Fibroblast of skin of abdomen (primary cell): ENCODE results near the gene MCTP1.

Experiments used
- DNase-seq: peaks from one replicate; pipeline ENCODE4 v3.0.0-alpha.2; 2013

The MCTP1 gene

DNA sequence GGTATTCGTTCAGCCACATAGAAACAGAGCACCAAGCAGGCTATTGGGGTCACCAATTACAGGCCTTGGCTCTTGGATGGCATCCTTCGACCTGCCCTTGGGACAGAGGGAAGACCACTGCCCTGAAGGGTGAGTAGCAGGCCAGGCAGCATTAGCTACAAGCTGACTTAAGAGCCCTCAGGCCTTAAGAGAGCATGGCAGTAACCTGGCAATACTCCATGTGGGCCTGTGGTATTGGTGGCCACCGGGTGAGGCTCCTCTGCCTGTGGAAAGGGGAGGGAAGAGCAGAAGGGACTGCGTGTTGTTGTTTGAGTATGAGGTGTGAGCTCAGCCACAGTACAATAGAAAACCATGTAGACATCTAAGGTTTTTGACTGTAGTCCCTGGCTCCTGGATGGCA is 170.6 kb downstream of the MCTP1 start:
- DNase-seq: no peak

- DNase-seq: peak; percentile 47
Observed at GRCh38 chr5:95113489-95113888, 171.4 kb downstream of the MCTP1 start.

DNA sequence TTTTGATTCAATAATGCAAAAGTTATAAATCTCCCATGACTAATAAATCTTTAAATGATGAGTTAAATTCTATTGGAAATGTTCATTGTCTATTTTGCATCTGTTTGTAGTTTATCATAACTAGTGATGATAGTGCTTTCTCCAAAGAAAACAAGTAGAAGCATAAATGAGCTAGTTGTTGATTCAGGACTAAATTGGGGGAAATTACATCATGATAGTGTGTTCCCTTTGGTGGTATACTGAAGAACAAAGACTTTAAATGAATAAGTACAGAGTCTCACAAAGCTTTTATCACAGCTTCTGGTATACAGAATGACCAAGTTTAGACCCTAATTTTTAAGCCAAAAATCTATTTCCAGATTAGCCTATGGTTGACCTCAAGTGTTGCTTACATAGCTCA is 173.8 kb downstream of the MCTP1 start:
- no peak for DNase-seq

DNA sequence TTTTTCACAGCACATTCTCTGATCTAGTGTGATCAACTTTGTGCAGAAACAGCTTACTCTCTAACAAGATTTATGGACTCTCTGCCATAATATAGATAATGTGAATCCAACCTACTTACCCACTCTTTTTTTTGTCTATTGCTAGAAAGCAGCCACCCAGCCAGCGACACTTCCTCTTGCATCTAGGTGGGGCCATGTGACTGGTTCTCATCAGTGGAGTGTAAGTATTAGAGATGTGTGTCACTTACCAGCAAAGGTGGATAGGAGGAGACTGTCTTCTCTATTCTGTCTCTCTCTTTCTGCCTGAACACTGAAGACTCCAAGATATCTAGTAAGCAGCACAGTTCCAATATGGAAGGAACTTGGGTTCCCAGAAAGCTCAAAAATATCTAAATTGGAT is 174.8 kb downstream of the MCTP1 start:
- DNase-seq: no peak

GRCh38 chr5:95107138-95107537 is 177.8 kb downstream of the MCTP1 start:
- DNase-seq: no peak

- DNase-seq: no peak
Observed at GRCh38 chr5:95105638-95106037, 179.3 kb downstream of the MCTP1 start.

DNA sequence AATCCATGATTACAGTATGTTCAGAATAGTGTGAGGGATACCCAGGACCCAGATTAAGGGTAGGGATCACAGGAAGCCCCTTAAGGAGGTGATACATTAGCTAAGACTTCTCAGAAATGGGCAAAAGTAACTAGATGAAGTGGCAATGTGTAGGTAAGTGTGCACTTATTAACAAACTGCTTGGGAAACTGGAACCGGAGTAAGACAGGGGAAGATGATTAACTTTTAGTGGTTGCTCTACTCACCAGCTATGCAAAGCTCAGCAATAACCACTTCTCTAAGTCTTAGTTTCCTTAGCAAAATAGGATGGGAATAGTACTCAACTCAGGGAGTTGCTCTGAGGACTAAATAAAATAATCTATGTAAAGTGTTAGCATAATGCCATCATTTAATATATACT is 182.2 kb downstream of the MCTP1 start:
- no peak for DNase-seq

DNA sequence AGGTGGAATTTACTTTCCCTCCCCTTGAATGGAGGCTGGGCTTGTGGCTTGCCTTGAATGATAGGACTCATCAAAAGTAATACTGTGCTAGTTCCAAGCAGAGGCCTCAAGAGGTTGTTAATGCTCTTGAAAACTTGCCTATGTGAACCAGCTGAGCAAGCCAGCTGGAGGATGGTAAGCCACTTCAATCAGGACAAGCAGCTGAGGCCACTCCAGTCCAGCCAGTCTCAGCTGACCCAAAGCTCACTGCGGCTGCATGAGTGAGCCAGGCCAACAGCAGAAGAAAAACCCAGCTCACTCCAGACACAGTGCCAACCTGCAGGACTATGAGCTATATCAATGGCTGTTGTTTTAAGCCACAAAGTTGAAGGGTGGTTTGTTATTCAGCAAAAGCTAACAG is 182.8 kb downstream of the MCTP1 start:
- DNase-seq: no peak

DNA sequence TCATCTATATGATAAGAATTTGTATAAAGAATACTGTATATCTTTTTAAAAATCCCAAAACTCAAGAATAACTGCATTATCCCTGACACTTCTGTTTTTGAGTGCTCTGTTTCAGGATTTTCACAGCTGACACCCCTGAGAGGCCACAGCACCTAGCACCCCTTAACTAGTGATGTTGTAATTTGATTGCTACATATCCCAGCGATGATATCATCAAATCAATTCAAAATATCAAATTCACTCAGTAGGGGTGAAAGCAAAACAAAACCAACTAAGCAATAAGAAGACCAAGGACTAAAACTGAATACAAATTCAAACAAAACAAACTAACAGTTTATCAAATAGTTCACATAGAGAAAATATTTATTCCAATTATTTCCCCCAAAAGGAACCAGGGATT is 184.3 kb downstream of the MCTP1 start:
- no peak for DNase-seq

DNA sequence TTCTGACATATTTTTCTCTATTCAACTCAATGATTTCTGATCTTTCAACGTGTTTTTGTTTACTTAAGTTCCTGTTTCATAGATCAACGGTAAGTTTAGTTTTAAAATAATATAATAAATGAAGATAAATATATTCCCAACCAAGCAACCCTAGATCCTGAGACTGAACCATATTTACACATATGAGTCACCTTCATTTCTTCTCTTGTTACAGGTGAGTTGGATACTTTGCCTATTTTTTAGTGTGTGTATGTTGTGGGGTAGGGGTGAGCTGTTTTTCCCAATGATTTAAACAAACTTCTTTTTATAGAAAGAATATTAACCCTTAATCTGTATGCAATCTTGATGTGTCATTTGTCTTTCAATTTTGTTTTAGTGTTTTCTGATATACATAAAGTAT is 186.9 kb downstream of the MCTP1 start:
- no peak for DNase-seq

DNA sequence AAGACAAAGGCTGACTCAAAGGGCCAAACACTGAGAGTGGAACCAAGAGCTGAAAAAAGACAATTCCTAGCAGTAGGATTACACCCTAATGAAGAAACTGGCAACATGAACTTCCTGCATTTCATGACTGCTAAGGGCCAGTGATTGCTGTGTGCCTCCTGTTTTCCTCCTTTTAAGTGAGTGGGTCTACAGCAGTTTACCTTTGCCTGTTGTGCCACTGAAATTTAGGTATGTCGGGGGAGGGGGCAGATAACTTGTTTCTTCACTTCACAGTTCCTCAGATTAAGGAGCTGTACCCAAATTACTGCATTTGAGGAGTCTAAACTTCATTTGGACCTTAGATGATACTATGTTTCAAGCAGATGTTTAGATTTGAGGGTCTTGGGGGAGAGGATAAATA is 191.7 kb downstream of the MCTP1 start:
- DNase-seq: no peak

GRCh38 chr5:95090774-95091173 is 194.1 kb downstream of the MCTP1 start:
- DNase-seq: no peak

GRCh38 chr5:95087816-95088317 is 197.0 kb downstream of the MCTP1 start:
- peak; percentile 71 for DNase-seq

DNA sequence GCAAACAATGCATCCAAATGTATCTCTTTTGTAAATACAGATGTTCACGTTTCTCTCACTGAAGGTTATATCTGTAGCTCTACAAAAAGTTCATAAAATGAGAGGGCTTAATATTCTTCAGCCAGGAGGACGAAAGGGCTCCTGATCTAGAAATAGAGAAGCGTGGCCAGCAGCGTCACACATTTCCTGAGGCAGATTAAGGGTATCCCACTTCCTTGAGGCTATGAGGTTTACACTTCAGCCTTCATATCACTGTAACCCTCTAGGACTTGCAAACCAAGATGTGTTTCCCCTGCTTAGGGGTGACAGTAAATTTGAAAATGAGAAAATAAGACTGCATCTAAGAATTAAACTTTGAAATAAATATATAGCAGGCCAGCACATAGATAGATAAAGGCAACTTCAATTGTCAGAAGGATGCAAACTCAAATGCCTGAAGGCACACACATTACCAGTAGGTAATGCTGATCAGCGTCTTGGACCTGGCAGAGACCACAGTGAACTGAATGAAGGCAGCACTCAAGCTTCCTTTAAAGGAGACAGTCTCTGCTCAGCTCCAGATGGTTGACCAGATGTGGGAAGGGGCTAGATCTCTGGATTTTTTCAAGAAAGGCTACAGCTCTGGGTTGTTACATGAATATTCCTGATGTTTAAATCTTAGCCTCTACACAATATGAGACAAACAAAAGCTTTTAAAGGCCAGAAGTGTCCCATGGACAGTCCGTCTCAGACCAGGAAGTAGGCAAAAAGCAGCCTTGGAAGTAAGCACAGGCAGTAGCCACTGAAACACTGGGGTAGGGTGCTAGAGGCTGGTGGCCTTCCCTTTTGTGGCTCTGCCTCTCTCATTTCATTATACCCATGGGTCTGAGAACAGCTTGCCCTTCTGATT is 197.7 kb downstream of the MCTP1 start:
- no peak for DNase-seq

- DNase-seq: no peak
Observed at GRCh38 chr5:95084757-95085156, 200.1 kb downstream of the MCTP1 start.

DNA sequence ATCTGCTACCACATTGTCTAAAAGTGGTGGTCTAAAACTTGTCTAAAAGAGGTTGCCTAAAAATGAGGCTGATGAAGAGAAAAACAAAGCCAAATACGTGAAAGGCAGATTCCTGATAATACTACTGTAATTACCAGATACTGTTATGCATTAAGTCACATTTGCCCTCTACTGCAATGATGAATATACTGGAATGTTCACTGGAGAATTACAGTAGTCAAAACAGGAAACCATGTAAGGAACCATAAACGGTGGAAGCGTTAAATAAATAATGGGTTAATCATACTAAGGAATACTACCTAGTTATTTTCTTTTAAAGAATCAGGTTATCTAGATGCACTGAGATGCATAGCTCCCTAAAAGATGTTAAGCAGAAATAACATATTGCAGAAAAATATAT is 201.3 kb downstream of the MCTP1 start:
- DNase-seq: no peak

GRCh38 chr5:95081982-95082381 is 202.9 kb downstream of the MCTP1 start:
- peak; percentile 39 for DNase-seq

DNA sequence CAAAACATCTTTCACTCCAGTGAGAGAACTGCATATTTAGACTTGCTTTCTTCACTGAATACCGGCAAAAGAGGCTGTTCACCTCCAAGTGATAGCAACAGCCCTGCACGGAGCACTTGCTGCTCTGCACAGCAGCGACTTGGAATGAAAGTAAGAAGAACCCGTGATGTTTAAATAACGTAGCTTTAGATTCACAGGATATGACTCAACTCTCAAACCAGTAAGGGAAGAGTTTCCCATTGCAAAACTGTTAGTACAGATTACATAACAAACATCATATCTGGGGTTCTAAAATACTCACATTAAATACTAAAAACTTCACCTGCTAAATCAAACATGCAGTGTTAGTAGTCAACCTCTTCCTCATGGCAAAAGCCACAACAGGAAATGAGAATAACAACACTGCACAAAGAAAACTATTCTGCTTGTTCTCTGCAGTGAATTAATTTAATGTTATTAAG is 203.4 kb downstream of the MCTP1 start:
- peak; percentile 75 for DNase-seq

- DNase-seq: no peak
Observed at GRCh38 chr5:95080441-95080840, 204.5 kb downstream of the MCTP1 start.

- no peak for DNase-seq
Observed at GRCh38 chr5:95080030-95080429, 204.9 kb downstream of the MCTP1 start.

DNA sequence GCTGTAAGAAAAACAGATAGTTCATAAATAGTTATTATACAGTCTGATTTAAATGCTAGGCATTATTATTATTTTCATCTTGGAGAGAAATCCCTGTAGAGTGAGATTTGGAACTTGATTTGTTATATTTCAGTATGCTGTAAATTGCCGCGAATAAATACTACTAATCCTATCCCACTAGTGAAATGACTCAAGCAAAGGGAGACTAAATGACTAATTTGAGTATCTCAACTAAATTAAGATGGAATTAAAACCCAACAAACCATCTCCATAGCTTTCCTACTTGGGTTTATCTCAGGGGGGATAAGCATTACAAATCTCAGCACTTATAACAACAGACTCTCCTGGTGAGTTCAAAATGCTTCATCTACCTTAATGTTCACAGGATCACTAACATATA is 206.0 kb downstream of the MCTP1 start:
- no peak for DNase-seq

DNA sequence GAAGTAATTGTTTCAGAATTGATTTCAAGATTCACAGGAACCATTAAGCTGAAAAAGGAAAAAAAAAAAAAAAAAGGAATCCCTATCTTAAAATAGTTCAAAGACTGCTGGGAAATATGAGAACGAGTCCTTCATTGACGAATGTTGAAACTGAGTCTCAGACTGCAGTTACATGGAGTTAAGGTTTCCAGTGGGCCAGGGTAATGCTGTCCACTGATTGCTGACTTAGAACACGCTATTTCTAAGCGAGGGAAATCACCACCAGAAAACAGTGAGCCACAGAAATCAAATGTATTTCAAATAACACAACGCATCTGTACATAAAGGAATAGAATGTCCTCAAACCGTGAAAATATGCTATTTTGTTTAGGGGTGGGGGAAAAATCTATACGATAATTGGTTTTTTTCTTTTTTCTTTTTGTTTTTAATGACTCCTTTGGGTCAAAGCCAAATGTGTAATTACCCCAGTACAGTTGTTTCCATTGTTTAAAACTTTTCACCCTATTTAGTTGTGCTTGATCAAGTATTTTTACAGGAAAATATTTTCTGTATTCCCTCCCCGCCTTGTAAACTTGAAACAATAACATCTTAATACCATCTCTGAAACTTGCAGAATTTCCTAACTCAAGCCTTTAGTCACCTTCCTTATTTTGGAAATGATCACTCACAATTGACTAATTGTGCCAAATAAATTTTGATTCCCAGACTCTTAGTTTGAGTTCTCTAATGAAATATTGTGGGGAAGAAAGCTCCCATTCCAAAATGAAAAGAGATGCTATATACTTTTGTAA is 208.3 kb downstream of the MCTP1 start:
- DNase-seq: no peak

GRCh38 chr5:95075111-95075510 is 209.8 kb downstream of the MCTP1 start:
- no peak for DNase-seq

GRCh38 chr5:95072281-95072680 is 212.6 kb downstream of the MCTP1 start:
- no peak for DNase-seq
